NOMO-1 treated with DMSO at 0.1 percent for 48 hours (cell line): ENCODE results near the gene LIPE.

Experiments
- DNase-seq: peaks from one replicate; lab custom pipeline; 2025; ENCODE audit not compliant: unreplicated experiment; lab: John Stamatoyannopoulos, UW

The LIPE gene

DNA sequence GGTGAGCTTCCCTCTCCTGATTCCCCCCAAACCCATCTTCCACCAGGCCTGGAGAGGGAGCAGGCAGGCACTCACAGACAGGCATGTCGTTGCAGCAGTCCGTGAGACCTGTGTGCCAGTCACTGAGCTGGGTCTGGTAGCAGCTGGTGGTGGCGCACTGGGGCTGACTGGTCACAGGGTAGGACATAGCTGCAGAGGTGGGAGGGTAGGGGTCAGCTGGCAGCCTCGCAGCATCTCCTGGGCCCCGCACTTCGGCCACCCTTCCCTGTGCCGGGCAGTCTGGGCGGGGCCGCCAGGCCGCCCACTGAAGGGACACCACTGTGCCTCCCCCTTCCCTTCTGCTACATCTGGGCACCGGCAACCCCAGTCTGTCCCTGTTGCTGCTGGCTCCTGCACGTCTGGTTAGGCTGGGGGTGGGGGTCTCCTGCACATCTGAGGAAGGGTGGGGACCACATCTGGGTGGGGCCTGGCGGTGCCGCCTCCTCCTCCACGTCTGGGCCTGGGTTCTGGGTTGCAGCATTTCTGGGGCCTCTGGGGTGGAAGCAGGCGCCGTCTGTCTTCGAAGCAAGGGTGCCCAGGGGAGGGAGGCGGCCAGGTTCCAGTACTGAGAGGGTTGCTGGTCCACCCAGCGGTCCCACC, 38.2 kb downstream of the LIPE start:
- DNase-seq, result no peak

DNA sequence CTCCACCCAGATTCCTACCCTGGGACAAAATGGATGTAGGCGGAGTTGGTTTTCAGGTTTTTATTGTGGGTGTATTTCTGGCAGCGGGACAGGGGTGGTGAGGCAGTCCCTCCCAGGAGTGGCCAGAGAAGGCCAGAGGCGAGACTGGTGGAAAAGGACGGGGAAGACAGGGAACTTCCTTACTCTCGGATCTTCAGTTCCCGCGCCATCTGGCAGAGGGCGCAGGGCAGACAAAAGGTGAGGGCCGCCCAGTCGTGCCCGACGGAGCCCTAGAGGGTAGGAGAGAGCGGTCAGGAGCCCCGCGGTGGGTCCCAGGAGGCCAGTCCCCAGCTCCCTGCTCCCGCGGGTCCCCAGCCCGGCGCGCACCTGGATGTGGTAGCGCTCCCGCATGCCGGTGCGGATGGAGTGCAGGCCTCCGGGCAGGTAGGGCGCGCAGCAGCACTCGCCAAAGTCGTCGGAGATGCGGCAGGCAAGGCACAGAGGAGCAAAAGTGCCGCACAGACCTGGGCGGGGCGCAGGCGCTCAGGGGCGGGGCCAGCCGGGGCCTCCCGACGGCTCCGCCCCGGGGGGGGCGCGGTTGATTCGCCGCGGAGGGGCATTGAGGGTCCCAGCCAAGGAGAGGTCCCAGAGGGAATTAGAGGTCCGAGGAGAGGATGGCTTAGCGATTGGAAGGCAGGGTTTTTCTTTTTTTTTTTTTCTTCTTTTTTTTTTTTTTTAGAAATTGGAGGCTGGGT, 40.0 kb downstream of the LIPE start:
- DNase-seq, result peak; percentile 77

DNA sequence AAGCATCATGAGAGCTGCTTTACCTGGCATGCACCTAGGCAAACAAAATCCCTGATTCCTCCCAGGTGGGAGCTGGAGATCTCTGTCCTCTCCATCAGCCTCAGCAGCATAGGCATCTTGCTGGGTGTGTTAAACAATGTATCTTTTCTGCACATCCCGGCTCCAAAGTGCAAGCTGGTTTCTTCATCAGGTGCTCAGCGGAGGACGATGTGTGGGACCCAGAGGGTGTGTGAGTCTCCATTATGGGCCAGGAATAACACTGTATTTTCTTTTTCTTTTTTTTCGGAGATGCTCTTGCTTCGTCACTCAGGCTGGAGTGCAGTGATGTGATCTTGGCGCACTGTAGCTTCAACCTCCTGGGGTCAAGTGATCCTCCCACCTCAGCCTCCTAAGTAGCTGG, 47.0 kb downstream of the LIPE start:
- DNase-seq, result no peak

DNA sequence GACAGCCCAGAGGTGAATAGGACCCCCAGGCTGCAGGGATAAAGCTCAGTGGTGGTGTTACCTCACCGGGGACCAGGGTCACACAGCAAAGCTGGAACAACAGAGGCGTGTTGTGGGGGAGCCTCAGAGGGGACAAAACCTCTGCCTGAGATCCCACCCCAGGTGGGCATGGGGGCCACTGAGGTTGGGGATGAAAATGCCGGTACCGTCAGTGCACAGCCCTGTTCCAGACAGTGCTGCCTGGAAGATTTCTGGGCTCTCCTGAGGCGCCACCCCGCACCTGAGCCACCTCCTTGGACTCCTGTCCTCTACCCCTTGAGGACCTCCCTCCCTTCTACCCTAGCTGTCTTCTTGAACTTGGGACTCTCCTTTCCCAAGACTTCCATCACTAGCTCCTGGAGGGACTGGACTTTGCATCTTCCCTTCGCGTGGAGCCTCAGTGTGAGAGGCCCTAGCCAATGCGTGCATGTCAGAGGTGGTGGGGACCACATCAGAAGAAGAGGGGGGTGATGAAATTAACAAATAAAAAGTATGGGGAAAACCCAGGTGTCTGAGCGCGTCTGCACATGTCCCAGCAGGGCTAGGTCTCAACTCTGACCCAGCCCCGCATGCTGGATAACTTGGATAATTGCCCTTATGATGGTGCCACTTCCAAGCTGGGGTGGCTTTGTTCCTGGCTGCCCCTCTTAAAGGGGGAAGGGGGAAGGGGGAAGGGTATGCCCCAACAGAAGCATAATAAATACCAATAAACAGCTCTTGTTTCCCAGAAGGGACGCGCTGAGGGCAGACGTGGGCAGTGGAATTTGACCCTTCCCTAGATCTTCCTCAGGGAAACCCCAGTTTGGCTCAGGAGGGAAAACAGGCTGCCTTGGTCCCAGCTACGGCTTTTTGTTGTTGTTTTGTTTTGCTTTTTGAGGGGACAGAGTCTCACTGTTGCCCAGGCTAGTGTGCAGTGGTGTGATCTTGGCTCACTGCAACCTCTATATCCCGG, 48.7 kb downstream of the LIPE start:
- DNase-seq, result no peak

DNA sequence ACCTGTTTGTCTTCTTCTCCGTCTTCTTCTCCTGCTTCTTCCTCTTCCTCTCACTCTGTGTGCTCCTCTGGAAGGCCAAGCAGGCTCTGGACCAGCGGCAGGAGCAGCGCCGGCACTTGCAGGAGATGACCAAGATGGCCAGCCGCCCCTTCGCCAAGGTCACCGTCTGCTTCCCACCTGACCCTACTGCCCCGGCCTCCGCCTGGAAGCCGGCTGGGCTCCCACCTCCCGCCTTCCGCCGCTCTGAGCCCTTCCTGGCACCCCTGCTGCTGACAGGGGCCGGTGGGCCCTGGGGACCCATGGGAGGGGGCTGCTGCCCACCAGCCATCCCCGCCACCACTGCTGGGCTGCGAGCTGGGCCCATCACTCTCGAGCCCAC, 51.0 kb downstream of the LIPE start:
- no peak for DNase-seq

DNA sequence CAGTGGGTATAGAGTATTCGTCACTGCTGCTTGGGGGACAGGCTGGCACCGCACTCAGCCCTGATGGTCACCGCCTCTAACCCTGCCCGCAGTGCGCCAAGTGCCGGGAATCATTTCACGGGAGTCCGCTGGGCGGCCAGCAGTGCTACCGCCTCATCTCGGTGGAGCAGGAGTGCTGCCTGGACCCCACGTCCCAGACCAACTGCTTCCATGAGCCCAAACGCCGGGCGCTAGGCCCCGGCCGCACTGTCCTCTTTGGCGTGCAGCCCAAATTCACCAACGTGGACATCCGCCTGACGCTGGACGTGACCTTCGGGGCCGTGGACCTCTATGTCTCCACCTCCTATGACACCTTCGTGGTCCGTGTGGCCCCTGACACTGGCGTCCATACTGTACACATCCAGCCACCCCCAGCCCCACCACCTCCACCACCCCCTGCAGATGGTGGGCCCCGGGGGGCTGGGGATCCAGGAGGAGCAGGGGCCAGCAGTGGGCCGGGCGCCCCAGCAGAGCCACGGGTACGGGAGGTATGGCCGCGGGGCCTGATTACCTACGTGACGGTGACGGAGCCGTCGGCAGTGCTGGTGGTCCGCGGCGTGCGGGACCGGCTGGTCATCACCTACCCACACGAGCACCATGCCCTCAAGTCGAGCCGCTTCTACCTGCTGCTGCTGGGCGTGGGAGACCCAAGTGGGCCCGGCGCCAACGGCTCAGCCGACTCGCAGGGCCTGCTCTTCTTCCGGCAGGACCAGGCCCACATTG, 51.6 kb downstream of the LIPE start:
- no peak for DNase-seq

DNA sequence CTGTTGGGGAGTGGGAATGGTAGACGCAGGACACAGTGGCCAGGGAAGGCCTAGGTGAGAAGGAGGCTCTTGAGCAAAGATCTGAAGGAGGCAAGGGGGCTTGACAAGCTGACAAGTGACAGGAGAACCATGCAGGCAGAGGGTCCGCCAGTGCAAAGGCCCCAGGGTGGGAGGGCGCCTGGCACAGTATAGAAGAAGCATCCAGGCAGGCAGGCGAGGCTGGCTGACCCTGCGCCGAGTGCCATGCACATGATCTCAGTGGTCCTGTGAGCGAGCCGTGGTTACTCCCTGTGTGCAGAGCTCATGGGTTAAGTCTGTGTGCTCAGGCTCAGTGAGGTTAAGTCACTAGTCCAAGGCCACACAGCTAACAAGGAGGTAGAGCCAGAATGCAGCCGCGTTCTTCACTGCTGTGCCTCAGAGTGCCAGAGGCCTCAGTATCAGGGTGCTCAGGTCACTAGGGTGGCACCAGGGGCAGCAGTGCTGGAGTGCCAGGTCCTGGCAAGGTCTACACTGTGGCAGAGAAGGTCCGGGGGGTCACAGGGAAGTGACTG, 52.3 kb downstream of the LIPE start:
- no peak for DNase-seq

DNA sequence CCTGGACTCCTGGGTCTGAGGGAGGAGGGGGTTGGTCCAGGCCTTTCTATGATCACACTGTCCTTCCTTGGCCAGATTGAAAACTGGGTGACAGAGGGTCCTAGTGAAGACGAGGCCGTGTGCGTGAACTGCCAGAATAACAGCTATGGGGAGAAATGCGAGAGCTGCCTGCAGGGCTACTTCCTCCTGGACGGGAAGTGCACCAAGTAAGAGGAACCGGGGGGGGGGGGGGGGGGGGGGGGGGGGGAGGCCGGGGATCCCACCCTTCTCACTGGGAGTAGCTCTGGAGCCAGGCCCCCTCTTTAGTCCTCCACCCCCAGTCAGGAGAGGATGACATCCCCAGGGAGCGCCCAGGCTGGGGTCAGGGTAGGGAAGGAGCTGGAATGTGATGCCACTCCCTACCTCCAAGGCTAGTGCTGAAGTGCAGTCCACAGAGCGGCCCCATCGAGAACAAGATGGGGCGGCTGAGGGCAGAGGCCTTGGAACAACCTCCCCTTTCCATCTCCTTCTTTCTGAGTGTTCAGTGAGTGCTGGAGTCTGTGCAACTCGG, 56.5 kb downstream of the LIPE start:
- no peak for DNase-seq

DNA sequence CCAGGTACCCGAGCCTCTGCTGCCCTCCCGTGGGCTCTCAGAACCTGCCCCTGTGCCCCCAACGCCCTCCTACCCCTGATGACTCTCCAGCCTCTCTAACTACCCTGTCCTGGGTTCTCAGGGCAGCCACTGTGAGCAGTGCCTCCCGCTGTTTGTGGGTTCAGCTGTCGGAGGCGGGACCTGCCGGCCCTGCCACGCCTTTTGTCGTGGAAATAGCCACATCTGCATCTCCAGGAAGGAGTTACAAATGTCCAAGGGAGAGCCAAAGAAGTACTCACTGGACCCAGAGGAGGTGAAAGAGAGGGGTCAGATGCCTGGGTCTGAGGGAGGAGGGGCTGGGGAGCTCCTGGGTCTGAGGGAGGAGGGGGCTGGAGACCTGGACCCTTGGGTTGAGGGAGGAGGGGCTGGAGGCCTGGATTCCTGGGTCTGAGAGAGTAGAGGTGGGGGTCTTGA, 57.1 kb downstream of the LIPE start:
- no peak for DNase-seq

DNA sequence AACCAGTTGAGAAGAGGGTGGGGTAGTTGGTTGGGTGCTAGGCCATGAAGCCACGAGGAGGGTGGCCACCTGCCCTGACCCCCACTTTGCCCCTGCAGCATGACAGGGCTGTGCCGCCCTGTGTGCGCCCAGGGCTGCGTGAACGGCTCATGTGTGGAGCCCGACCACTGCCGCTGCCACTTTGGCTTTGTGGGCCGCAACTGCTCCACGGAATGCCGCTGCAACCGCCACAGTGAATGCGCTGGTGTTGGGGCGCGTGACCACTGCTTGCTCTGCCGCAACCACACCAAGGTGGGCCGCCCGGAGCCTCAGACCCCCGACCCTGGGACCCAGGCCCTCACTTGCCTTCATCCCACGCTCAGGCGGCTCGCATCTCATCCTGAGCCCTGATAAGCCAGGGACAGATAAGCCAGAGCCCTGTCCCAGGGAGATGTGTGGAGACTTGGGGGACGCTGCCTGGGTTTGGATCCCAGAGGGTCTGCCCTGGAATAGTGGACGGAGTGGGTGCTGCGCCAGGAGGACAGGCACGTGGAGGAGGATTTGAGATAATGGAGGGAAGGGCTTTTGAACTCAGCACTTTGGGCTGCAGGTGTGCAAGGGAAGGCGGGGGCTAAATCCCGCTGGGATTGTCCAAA, 57.6 kb downstream of the LIPE start:
- DNase-seq, result no peak

DNA sequence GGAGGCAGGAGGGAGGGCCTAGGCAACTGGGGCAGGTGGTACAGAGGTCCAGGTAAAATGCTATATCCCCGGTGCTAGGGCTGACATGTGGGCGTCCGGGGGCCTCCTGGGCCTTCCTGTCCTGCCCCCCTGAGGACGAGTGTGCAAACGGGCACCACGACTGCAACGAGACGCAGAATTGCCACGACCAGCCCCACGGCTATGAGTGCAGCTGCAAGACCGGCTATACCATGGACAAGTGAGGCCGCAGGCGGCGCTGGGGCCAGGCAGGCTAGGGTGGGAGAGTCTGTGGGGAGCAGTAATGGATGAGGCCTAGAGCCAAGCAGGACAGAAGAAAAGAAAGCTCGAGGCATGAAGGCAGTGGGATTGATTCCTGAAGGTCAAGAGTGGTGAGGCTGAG, 58.4 kb downstream of the LIPE start:
- DNase-seq, result no peak

DNA sequence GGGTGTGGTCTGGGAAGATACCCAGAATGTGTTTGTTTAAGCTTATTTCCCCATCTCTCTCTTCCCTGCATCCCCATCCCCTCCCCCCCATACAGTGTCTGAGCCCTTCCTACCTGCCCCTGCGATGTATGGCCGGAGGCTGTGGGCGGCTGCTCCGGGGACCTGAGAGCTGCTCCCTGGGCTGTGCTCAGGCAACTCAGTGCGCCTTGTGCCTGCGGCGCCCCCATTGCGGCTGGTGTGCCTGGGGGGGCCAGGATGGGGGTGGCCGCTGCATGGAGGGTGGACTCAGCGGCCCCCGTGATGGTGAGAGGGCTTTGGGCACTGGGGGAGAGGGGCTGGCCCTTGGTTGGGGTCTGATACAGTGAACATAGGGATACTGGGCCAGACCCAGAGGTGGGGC, 58.8 kb downstream of the LIPE start:
- DNase-seq, result no peak

DNA sequence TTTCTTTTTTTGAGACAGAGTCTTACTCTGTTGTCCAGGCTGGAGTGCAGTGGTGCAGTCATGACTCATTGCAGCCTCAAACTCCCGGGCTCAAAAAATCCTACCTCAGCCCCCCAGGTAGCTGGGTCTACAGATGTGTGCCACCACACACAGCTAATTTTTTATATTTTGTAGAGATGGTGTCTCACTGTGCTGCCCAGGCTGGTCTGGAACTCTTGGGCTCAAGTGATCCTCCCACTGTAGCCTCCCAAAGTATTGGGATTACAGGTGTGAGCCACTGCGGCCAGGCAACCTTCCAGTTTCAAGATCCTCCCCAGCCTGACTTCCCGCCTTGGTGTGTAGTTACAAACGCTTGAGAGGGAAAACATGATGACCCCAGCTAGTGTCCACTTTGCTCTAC, 59.3 kb downstream of the LIPE start:
- no peak for DNase-seq

DNA sequence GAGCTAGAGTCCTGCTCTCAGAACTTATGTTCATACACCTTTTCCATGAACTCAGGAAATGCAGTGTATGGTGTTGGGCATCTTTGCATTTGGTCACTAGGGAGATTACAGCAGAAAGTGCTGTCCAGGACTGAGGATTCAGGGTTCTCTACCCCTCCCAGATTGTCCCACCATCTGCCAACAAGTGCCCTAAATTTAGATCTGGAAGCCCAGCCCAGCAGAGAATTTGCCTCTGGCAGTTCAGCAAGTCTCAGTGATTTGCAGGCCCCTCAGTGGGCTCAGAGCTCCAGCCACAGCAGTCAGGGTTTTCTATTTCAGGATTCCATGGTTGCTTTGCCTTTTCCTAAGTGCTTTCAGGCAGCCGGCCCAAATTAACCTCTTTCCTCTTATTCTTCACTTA, 60.5 kb downstream of the LIPE start:
- no peak for DNase-seq

DNA sequence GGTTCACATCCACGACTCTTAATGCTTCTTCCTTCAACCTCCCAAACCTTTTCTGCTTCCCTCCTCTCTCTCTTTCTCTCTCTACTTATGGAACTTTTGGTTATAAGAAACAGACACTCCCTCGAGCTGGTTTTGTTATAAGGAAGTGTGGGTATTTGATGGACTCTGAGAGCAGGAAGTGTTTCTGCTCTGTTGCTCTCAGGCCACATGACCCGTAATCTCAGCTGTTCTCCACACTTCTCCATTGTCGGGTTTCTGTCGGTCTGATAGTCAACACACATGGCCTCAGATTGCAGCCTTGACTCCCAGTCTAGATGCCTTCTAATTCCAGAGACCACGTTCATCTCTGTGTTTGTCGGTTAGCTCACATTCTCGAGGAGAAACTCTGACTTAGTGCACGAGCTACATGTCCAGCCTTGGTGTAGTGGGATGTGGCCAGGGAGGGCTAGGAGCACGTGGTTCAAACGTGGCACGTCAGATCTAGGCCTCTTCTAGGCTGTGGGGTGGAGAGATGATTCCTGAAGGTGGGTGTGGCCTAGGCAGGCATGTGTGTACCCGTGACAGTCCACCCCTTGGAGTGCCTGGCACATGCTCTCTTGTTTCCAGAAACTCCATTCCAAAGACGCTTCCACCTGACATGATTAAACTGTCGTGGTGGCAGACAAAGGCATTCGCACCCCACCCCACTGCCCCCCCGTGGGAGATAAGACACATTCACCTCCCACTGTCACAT, 63.4 kb downstream of the LIPE start:
- DNase-seq, result peak; percentile 14

DNA sequence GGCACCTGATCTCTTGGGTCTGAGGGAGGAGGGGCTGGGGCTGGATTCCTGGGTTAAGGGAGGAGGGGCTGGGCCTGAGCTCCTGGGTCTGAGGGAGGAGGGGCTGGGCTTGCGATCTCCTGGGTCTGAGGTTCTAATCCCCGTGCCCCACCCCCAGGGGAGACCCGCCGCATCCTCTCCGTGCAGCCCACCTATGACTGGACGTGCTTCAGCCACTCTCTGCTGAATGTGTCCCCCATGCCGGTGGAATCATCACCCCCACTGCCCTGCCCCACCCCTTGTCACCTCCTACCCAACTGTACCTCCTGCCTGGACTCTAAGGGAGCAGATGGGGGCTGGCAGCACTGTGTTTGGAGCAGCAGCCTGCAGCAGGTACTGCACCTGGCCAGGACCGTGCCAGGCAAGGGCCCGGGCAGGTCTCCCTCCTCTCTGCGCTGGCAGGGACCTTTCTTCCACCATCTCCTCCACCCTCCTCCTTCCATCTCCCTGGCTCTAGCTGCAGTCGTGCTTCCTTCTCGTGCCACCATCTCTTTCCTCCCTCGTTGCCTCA, 64.2 kb downstream of the LIPE start:
- no peak for DNase-seq

DNA sequence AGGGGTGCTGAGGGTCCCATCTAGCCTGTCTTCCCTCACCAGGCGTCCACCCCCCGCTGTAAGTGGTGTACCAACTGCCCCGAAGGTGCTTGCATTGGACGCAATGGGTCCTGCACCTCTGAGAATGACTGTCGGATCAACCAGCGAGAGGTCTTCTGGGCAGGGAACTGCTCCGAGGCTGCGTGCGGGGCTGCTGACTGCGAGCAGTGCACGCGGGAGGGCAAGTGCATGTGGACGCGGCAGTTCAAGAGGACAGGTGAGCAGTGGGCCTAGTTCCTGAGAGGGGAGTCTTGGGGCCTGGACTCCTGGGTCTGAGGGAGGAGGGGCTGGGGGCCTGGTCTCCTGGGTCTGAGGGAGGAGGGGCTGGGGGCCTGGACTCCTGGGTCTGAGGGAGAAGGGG, 64.8 kb downstream of the LIPE start:
- no peak for DNase-seq

DNA sequence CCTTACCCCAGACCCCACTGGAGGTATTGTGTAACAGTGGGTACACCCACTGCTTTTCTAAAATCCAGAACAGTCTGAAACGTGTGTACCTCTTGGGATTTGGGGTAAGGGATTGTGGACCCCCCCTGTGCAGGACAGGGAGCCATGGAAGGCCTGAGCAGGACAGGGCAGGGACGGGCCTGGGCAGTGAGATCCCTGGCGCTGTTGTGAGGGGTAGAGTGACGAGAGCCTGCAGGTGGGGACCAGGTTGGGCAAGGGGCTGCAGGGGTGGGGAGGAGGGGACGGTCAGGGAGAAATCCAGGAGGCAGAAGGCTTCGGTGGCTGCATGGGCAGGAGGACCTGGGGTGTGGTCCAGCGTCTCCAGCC, 65.7 kb downstream of the LIPE start:
- no peak for DNase-seq
